Measurements from ENCODE around the gene USP32. TPM values are rescaled to one million over a fixed set of nuclear protein-coding genes. Genes with fewer than 3 reads are reported as not detected.

USP32 gene
- total and polyA plus RNA-seq, 2 donors: 18.2 to 63.7 TPM

DNA sequence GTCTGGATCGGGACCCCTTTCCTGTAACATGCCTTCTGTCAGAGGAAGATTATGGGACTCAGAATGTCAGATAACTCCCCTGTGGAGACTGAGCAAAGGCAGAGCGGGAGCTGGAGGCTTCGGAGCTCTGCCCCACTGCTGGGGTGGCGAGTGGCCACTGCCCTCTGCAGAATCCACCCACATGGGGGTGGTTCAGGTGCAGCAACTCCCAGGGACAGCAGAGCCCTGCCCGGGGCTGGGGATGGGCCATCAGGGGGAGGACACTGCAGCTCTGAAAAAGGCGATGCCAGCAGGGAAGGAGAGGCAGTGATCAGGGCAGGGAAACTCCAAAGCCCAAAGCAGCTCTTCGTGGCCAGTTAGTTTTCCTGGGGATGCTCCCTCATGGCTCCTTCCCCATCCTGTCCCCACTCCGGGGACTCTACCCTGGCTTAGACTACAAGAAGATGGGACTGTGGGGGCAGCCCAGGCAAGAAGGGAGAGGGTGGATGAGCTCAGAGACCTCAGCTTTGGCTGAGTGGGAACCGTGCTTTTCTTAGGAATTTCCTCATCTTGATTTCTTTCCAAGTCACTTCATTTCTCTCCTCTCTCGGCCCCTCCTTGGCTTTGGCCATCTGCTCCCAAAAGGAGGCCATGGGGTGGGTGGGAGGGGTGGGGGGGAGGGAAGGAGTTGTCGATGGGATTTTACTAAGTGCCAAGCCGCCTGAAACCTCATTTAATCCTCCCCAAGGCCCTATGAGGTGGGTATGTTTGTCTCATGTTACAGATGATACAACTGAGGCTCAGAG is 238.1 kb downstream of the USP32 start:
- no peak overlapping the region for H3K27ac ChIP-seq (ENCODE audit: low read depth)
- 55% methylated on average over 12 of the region's 12 CpGs for WGBS
- DNase-seq (ENCODE audit: extremely low spot score): no peak
- H3K4me3 ChIP-seq (ENCODE audit: low read depth, low read length): no peak overlapping the region
- no peaks in the 10 kb centered on the region for H3K36me3 ChIP-seq (ENCODE audit: insufficient read depth)
- H3K4me1 ChIP-seq (ENCODE audit: insufficient read depth): no peaks in the 10 kb centered on the region

DNA sequence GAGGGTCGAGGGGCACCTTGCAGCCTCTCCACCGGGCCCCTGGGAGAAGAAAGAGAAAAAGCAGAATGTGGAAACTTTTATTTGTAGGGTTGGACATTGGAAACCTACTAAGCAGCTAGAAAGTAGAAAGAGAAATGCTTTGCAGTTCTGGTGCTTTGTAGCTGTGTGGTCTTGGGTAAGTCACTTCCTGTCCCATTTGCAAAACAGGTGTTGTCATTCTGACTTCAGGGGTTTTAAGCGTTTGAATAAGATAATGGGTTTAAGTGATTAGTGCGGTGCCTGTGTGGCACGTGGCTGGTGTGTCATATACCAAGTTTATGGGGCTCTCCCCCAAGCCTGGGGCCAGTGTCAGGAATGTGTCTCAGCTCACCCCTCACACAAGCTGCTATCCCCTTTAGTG is 240.6 kb downstream of the USP32 start:
- WGBS: 32% methylated on average over 5 of the region's 5 CpGs
- Histone ChIP-seq H3K36me3 (ENCODE audit: insufficient read depth) (no peaks in the 10 kb centered on the region), H3K4me1 (ENCODE audit: insufficient read depth) (no peaks in the 10 kb centered on the region), H3K27ac (ENCODE audit: low read depth) (no peak overlapping the region), H3K4me3 (ENCODE audit: low read depth, low read length) (no peak overlapping the region)
- DNase-seq (ENCODE audit: extremely low spot score): no peak

GRCh38 chr17:60149691-60150582 is 242.0 kb downstream of the USP32 start, which contains the start of gene CA4:
CA4 (plus strand) TSS chr17:60149973; CDS start chr17:60150035, 62 bp downstream.
- no peak for DNase-seq (ENCODE audit: extremely low spot score)
- Histone ChIP-seq H3K4me3 (ENCODE audit: low read depth, low read length) (peak within 1 kb of the TSS; percentile 29), H3K27ac (ENCODE audit: low read depth) (no peak within 1 kb of the TSS), H3K36me3 (ENCODE audit: insufficient read depth) (no peaks in the 10 kb centered on the region), H3K4me1 (ENCODE audit: insufficient read depth) (no peaks in the 10 kb centered on the region)
- WGBS: 2% methylated on average over 81 of the region's 81 CpGs

GRCh38 chr17:60148373-60148772 is 243.6 kb downstream of the USP32 start:
- H3K4me1 ChIP-seq (ENCODE audit: insufficient read depth): no peaks in the 10 kb centered on the region
- H3K27ac ChIP-seq (ENCODE audit: low read depth): no peak overlapping the region
- WGBS: 27% methylated on average over 2 of the region's 2 CpGs
- no peak for DNase-seq (ENCODE audit: extremely low spot score)
- no peaks in the 10 kb centered on the region for H3K36me3 ChIP-seq (ENCODE audit: insufficient read depth)
- no peak overlapping the region for H3K4me3 ChIP-seq (ENCODE audit: low read depth, low read length)

DNA sequence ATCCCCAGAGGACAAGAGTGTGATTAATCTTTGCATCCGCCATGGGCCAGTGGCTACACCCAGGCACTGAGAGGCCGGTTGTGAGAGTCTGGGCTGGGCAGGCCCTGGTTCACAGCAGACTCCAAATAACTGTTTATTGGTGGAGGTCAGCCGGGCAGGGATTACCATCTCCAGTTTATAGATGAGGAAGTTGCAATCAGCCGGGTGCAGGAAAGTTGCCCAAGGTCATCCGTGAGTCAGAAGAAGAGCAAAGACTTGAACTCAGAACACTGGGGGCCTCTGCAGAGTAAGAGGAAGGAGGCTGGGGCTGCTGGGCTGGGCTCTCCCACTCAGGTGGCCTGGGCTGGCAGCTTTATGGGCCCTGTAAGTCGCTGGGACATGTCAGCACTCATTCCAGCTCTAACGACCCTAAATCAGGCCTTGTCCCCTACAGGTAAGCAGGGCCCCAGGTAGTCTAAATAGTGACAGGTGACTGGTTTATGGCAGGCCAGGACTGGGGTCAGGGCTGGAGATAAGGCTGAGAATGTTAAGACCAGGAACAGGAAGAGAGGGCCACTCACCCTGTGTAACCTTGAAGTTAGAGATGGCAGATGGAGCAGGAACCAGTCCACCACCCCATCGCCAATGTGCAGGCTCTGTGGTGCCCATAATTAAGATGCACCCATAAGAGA is 244.2 kb downstream of the USP32 start:
- Histone ChIP-seq H3K36me3 (ENCODE audit: insufficient read depth) (no peaks in the 10 kb centered on the region), H3K27ac (ENCODE audit: low read depth) (no peak overlapping the region), H3K4me3 (ENCODE audit: low read depth, low read length) (no peak overlapping the region), H3K4me1 (ENCODE audit: insufficient read depth) (no peaks in the 10 kb centered on the region)
- WGBS: 44% methylated on average over 8 of the region's 8 CpGs
- no peak for DNase-seq (ENCODE audit: extremely low spot score)

- WGBS: 70% methylated on average over 2 of the region's 2 CpGs
- DNase-seq (ENCODE audit: extremely low spot score): no peak
- H3K4me3 ChIP-seq (ENCODE audit: low read depth, low read length): no peak overlapping the region
- H3K27ac ChIP-seq (ENCODE audit: low read depth): no peak overlapping the region
- no peaks in the 10 kb centered on the region for H3K4me1 ChIP-seq (ENCODE audit: insufficient read depth)
- no peaks in the 10 kb centered on the region for H3K36me3 ChIP-seq (ENCODE audit: insufficient read depth)
These were observed 245.7 kb downstream of the USP32 start for GRCh38 chr17:60146206-60146605.

DNA sequence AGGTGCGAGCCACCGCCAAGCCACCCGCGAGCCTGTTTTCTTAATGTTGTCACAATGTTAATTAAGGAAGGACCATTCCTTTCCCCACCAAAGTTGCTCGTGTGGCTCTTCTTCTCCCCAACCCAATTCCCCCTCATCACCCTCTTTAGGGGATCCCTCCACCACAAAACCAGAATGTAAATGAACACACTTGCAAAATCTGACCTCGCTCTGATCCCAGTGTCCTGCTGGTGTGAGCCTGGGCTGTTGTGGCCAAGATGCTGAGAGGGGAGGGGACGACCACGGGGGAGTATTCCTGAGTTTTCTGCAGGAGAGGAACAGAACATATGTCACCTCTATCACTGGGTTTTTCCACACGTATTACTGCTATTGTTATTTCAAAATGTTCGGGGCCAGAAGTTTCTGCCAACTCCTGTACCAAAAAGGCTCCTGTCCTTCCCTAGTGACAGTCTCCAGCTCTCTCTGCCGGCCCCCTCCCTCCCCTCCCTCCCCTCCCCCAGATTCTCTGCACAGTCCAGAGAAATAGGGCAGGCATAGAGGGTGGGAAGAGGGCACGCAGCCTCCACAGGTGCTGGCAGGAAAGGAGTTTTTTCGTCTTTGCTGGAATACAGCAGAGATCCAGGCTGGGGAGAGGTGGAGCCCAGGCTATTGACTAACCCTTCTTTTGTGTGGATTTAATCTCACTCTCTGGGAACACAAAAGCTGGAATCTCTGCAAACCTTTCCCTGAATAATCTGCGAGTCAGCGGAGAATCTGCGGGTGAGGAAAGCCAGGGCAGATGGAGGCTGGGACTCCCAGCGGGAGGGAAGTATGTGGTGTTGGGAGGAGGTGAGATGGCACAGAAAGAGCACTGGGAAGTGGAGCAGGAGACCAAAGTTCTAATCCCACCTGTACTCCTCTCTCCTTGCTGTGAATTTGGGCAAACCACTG is 246.7 kb downstream of the USP32 start:
- no peak overlapping the region for H3K27ac ChIP-seq (ENCODE audit: low read depth)
- 22% methylated on average over 17 of the region's 17 CpGs for WGBS
- H3K4me1 ChIP-seq (ENCODE audit: insufficient read depth): no peaks in the 10 kb centered on the region
- no peak overlapping the region for H3K4me3 ChIP-seq (ENCODE audit: low read depth, low read length)
- DNase-seq (ENCODE audit: extremely low spot score): no peak
- no peaks in the 10 kb centered on the region for H3K36me3 ChIP-seq (ENCODE audit: insufficient read depth)

DNA sequence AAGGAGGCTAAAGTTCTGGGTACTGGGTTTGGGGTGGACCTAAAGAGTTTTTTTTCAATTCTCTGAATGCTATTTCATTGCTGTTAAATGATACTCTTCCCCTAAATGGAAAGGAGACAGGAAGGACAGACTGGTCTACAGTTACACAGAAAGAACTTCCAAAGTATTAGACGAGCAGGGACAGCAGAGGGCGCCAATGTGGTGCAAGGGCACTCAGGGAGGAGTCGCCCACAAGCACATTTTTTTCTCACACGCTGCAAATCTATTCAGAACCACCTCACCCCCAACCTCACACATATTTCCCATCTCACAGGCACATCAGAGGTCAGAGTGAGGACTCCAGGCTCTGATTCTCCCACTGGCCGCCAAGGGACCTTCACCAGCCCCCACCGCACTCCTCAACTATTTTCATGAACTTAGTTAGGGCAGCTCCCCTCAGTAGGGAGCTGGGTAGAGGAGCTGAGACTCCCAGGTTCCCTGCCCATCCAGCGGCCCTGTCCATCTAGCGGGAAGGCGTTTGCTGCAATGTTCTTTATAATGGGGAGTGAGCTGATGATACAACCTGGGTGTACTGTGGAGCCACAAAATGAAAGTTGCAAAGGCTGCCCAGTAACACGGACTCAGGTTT is 248.9 kb downstream of the USP32 start:
- Histone ChIP-seq H3K27ac (ENCODE audit: low read depth) (no peak overlapping the region), H3K4me3 (ENCODE audit: low read depth, low read length) (no peak overlapping the region), H3K4me1 (ENCODE audit: insufficient read depth) (no peaks in the 10 kb centered on the region), H3K36me3 (ENCODE audit: insufficient read depth) (no peaks in the 10 kb centered on the region)
- WGBS: 7% methylated on average over 10 of the region's 10 CpGs
- DNase-seq (ENCODE audit: extremely low spot score): no peak

DNA sequence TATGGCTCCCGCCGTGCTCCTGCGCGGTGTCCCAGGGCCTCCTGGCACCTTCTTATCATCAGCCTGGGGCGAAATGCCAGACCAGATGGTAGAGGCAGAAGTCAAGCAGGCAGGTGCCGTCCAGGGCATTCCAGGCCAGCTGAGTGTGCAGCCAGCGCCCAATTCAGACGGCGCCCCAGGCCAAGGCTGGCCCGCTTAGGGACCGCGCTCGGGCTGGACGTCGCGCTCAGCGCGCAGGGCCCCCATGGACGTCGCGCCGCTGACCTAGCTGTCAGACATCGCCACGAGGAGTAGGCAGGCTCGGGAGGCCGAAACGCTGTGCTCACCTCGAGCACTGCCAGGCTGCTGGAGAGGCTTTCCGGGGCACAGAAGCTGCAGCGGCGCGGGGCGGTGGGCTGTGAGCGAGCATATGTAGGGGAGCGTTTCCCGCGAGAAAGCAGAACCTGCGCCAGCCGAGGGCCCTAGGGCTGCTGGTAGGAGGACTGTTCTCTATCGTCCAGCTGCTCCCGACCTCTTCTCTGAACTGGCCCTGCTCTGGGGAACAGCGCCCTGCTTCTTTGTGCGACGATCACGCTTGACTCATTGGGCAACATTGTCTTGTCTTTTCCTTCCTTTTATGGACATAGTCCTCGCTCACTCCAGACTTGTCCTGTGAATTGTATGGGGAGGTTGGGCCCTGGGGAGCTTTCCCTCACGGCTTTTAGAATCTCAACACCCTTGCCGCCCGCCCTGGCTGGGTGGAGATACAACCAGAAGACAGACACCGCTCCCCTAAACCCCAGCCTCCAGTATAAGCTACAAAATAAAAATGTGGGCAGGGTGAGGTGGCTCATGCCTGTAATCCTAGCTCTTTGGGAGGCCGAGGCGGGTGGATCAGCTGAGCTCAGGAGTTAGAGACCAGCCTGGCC is 250.6 kb downstream of the USP32 start:
- no peaks in the 10 kb centered on the region for H3K4me1 ChIP-seq (ENCODE audit: insufficient read depth)
- WGBS: 9% methylated on average over 52 of the region's 52 CpGs
- H3K4me3 ChIP-seq (ENCODE audit: low read depth, low read length): no peak overlapping the region
- H3K27ac ChIP-seq (ENCODE audit: low read depth): no peak overlapping the region
- H3K36me3 ChIP-seq (ENCODE audit: insufficient read depth): no peaks in the 10 kb centered on the region
- DNase-seq (ENCODE audit: extremely low spot score): no peak

GRCh38 chr17:60139438-60140285 is 252.3 kb downstream of the USP32 start:
- Histone ChIP-seq H3K27ac (ENCODE audit: low read depth) (no peak overlapping the region), H3K36me3 (ENCODE audit: insufficient read depth) (no peaks in the 10 kb centered on the region), H3K4me3 (ENCODE audit: low read depth, low read length) (no peak overlapping the region), H3K4me1 (ENCODE audit: insufficient read depth) (no peaks in the 10 kb centered on the region)
- DNase-seq (ENCODE audit: extremely low spot score): no peak
- WGBS: 6% methylated on average over 66 of the region's 66 CpGs

- no peak for DNase-seq (ENCODE audit: extremely low spot score)
- 13% methylated on average over 48 of the region's 48 CpGs for WGBS
- no peak overlapping the region for H3K4me3 ChIP-seq (ENCODE audit: low read depth, low read length)
- H3K36me3 ChIP-seq (ENCODE audit: insufficient read depth): no peaks in the 10 kb centered on the region
- H3K4me1 ChIP-seq (ENCODE audit: insufficient read depth): no peaks in the 10 kb centered on the region
- H3K27ac ChIP-seq (ENCODE audit: low read depth): no peak overlapping the region
These were observed 253.0 kb downstream of the USP32 start for GRCh38 chr17:60138769-60139437.
